Right lobe of liver (tissue), 6 donors: ENCODE results near the gene NFATC1. TPM values are rescaled to one million over a fixed set of nuclear protein-coding genes. Genes with fewer than 3 reads are reported as not detected.

Source experiments
- ATAC-seq, 4 donors: fragments of 200-7000 bp; cut with Tn5 transposase; one replicate each; pipeline ENCODE4 v1.9.1; 2020; ENCODE audit warnings: mild to moderate bottlenecking in 4 of 4, moderate library complexity in 4 of 4
- DNase-seq, 3 donors: peaks; one replicate each; pipeline ENCODE4 v3.0.0-alpha.2; 2020
- H3K27ac ChIP-seq, 3 donors: fragments of 200-600 bp; one replicate each; pipeline ENCODE4 v1.8.0; 2022
- H3K27me3 ChIP-seq, 2 donors: fragments of 200-600 bp; one replicate each; pipeline ENCODE4 v1.8.0; 2022
- H3K36me3 ChIP-seq, 4 donors: fragments of 200-600 bp; sonication (generic) in 1 of 4; one replicate each; pipeline versions ENCODE4 v1.5.1 to v1.8.0; 2017 to 2022; ENCODE audit warnings: control low read depth in 1 of 4
- H3K4me1 ChIP-seq, 4 donors: fragments of 200-600 bp; sonication (generic) in 1 of 4; one replicate each; pipeline versions ENCODE4 v1.5.1 to v1.8.0; 2017 to 2022; ENCODE audit warnings: control low read depth in 1 of 4
- H3K4me3 ChIP-seq, 3 donors: fragments of 200-600 bp; one replicate each; pipeline ENCODE4 v1.8.0; 2022
- H3K9me3 ChIP-seq, 4 donors: fragments of 200-600 bp; sonication (generic) in 1 of 4; one replicate each; pipeline versions ENCODE4 v1.5.1 to v1.8.0; 2017 to 2022; ENCODE audit warnings: control low read depth in 1 of 4
- CTCF ChIP-seq, 4 donors: fragments of 200-600 bp in 3 of 4; fragments of 450-650 bp in 1 of 4; IDR thresholded peaks; one replicate each; pipeline versions ENCODE4 v1.5.1 to v1.8.0; 2016 to 2022; ENCODE audit warnings: antibody characterized with exemption in 4 of 4, mild to moderate bottlenecking in 2 of 4
- POLR2A ChIP-seq: fragments of 450-650 bp; IDR thresholded peaks from one replicate; pipeline ENCODE4 v1.6.1; 2017; ENCODE audit warnings: antibody characterized with exemption, mild to moderate bottlenecking
- WGBS: methylation state at CpG from one replicate; pipeline ENCODE4 v1.1.6; 2018; ENCODE audit warnings: low coverage, low lambda C conversion rate; ENCODE audit not compliant: insufficient coverage; ENCODE audit errors: missing lambda C conversion rate; 5-methylcytosine and 5-hydroxymethylcytosine counted together
- intact Hi-C, 2 donors: fragments of 100-400 bp; cut with DNase I; formaldehyde crosslinking; loops; one replicate each; pipeline versions ENCODE4 v1.11.2 to v1.14.1; 2022
- total RNA-seq, 6 experiments: library from RNA; depleted of rRNA in 2 of 6; stranded (reverse); fragments of >200 nt in 2 of 6; fragmentation: NEBNext Ultra II Directional in 3 of 6; extraction: Animal tissue kit (Norgen Biotek cat#: 25700) in 3 of 6; gene quantifications; one replicate each; pipeline versions ENCODE4 v1.1.0 to v1.2.4, GENCODE V29; 2016 to 2023
- donor health status: DM: no; HTN: yes; CAD: no.
- donor health status: DM: no; HTN: no; CAD: no.
- donor health status: DM: no; HTN: no; CAD: no.
- donor health status: DM: no; HTN: yes; CAD: no.
- donor health status: DM: no; HTN: yes; CAD: no.

Gene NFATC1
- total RNA-seq, 6 experiments from 2014 or later: 1.00 to 4.3 (median 2.9) TPM

GRCh38 chr18:79477711-79478483 is 82.2 kb downstream of the NFATC1 start:
- ATAC-seq: peak in 1 of 4 donors; percentile 15
- Histone ChIP-seq H3K4me1 (no peaks in the 10 kb centered on the region), H3K36me3 (no peaks in the 10 kb centered on the region), H3K27me3 (no peaks in the 10 kb centered on the region), H3K27ac (no peak overlapping the region), H3K4me3 (no peak overlapping the region), H3K9me3 (no peaks in the 10 kb centered on the region)
- TF ChIP-seq CTCF (IDR thresholded peaks at IDR 0.05) (no peak), POLR2A (no peak)
- WGBS: no CpG with 5 or more reads among the region's 22 CpGs
- intact Hi-C loops: no loop called here
- peak in 1 of 3 donors; percentile 35 for DNase-seq

- 80% methylated on average over 1 of the region's 33 CpGs for WGBS
- H3K4me3 ChIP-seq: no peak overlapping the region
- no peaks in the 10 kb centered on the region for H3K9me3 ChIP-seq
- no peaks in the 10 kb centered on the region for H3K4me1 ChIP-seq
- intact Hi-C loops: no loop called here
- peak in 1 of 4 donors; percentile 7 for ATAC-seq
- DNase-seq: peak in 1 of 3 donors; percentile 38
- H3K36me3 ChIP-seq: no peaks in the 10 kb centered on the region
- TF ChIP-seq POLR2A (no peak), CTCF (IDR thresholded peaks at IDR 0.05) (no peak)
- no peak overlapping the region for H3K27ac ChIP-seq
- no peaks in the 10 kb centered on the region for H3K27me3 ChIP-seq
These were observed 82.9 kb downstream of the NFATC1 start for GRCh38 chr18:79478484-79479115.

GRCh38 chr18:79479116-79479760 is 83.5 kb downstream of the NFATC1 start:
- ATAC-seq (peak in 1 of 4 donors; percentile 9), DNase-seq (peak in 1 of 3 donors; percentile 32)
- no peaks in the 10 kb centered on the region for H3K9me3 ChIP-seq
- WGBS: 91% methylated on average over 12 of the region's 25 CpGs
- no peaks in the 10 kb centered on the region for H3K4me1 ChIP-seq
- H3K27ac ChIP-seq: no peak overlapping the region
- no peaks in the 10 kb centered on the region for H3K27me3 ChIP-seq
- intact Hi-C loops: no loop called here
- no peaks in the 10 kb centered on the region for H3K36me3 ChIP-seq
- H3K4me3 ChIP-seq: no peak overlapping the region
- TF ChIP-seq CTCF (IDR thresholded peaks at IDR 0.05) (no peak), POLR2A (no peak)

GRCh38 chr18:79479761-79480161 is 84.0 kb downstream of the NFATC1 start:
- H3K36me3 ChIP-seq: no peaks in the 10 kb centered on the region
- no peaks in the 10 kb centered on the region for H3K4me1 ChIP-seq
- H3K4me3 ChIP-seq: no peak overlapping the region
- no peaks in the 10 kb centered on the region for H3K27me3 ChIP-seq
- no peak for TF ChIP-seq CTCF (IDR thresholded peaks at IDR 0.05)
- no peak for TF ChIP-seq POLR2A
- DNase-seq: peak in 1 of 3 donors; percentile 40
- intact Hi-C loops: no loop called here
- no peaks in the 10 kb centered on the region for H3K9me3 ChIP-seq
- WGBS: 71% methylated on average over 5 of the region's 20 CpGs
- no peak for ATAC-seq
- H3K27ac ChIP-seq: no peak overlapping the region
